ENCODE measurements around the gene TTC21A.

TTC21A gene

DNA sequence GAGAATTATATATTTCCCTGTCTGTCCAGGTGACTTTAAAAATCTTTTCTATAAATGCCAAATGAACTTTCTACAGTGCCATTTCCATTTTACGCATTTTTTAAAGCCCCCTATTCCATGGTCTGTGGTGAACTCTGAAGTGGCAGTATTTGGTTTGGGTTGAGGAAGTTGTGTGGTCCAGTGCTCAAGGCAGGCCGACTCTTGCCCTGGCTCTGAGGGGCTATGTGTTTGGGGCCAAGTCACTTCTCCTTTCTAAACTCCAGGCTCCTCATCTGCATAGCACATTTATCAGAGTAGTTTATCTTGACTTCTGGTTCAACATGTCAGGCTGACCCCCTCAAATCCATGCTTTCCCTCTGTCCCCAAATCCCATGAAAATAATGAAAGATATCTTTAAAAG, 14.1 kb downstream of the TTC21A start:
- DNase-seq (ENCODE audit: low spot score) = no peak
- no peak for TF ChIP-seq CTCF (IDR thresholded peaks at IDR 0.05; ENCODE audit: extremely low read depth, missing control alignments)

DNA sequence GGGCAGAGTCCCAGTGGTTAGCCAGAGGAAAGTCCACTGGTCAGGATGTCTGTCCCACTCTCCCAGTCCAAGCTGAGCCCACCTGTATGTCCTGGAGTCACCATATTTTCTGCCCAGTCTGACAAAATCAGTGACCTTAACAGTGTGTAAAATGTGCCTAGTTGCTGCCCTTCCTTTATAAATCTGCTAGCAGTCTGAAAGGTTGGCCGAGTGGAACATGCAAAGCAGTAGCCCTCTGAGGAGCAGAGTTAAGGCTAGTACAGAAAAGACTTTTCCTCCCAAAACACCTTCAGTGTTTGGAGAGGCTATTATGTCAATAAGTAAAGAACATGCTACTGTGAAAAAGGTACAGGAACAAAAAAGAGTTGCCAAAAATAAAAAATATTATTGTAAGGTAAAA, 15.3 kb downstream of the TTC21A start:
- DNase-seq (ENCODE audit: low spot score) = no peak
- TF ChIP-seq CTCF (IDR thresholded peaks at IDR 0.05; ENCODE audit: extremely low read depth, missing control alignments) = no peak

DNA sequence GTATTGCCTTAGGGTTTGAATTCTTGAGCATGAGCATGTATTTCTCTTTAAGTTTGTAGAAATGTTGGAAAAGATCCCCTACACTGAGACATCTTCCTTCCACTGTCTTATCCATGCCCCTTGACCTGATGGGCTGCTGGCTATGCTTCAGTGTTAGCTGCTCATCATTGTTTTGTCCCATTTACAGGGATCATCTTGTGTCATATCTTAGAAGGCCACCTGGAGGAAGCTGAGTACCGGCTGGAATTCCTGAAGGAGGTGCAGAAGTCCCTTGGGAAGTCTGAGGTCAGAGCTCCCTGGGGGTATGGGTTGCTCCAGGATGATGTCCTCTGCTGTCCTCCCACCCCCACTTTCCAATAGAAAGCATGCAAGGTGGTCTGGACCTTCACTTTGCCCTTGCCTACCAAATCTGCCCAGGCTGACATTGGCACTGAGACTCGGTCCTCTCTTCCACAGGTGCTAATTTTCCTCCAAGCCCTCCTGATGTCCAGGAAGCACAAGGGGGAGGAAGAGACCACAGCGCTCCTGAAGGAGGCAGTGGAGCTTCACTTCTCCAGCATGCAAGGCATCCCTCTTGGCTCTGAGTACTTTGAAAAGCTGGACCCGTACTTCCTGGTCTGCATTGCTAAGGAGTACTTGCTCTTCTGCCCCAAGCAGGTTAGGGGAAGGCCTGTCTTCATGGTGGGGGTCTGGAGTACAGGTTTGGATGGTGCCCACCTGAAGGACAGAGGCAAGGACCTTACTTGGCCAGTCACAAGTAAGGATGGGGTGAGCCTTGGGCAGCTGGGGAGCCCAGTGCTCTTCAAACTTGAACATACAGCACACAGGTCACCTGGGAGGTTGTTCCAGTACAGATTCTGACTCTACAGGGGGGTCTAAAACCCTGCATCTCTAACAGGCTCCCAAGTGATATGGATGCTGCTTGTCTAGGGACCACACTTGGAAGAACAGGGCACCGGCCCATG, 17.7 kb downstream of the TTC21A start:
- no peak for TF ChIP-seq CTCF (IDR thresholded peaks at IDR 0.05; ENCODE audit: extremely low read depth, missing control alignments)
- DNase-seq (ENCODE audit: low spot score) = no peak

GRCh38 chr3:39125841-39126500, 18.5 kb downstream of the TTC21A start:
- DNase-seq (ENCODE audit: low spot score) = no peak

GRCh38 chr3:39126532-39127071, 19.1 kb downstream of the TTC21A start:
- DNase-seq (ENCODE audit: low spot score) = no peak
- peak; percentile 18 for TF ChIP-seq CTCF (IDR thresholded peaks at IDR 0.05; ENCODE audit: extremely low read depth, missing control alignments)

More at GRCh38 chr3:39125841-39126500, 18.5 kb downstream of the TTC21A start:
- no peak for TF ChIP-seq CTCF (IDR thresholded peaks at IDR 0.05; ENCODE audit: extremely low read depth, missing control alignments)

DNA sequence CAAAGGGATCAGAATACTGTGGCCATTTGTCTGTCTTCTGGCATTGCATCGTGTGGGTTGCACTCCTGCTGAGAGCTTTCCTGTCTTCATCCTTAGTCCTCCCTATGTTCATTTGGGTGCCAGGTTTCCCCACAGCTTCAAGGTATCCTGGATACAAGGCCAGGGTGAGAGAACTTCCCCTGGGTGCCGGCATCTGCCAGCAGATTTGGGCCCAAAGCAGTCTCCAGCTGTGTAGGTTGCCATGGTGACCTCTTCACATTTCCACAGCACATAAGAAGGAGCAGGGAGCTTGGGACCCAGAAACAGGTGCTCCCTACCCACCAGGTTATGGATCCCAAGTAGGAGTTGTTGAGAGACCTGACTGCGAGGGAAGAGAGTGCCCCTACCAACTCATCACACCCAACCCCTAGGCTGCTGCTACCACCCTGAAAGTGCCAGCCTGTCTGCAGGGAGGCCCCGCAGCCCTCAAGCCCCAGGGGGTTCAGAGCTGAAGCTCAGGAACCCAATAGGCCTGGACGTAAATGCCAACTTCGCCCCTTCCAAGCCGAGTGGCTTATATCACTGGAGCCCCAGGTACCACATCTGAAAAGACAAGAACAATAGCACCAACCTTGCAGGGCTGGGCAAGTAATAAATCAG, 19.9 kb downstream of the TTC21A start:
- no peak for DNase-seq (ENCODE audit: low spot score)
- no peak for TF ChIP-seq CTCF (IDR thresholded peaks at IDR 0.05; ENCODE audit: extremely low read depth, missing control alignments)

All from GM20000 (cell line).